Amniotic stem cell (primary cell): Measurements from ENCODE around the gene TPM2.
A peak's percentile ranks its signal among the peaks of the same experiment; 100 is the strongest.

ENCODE experiments used
- DNase-seq: peaks from one replicate; lab custom pipeline; 2025; lab: John Stamatoyannopoulos, UW

Gene TPM2

GRCh38 chr9:35689542-35690293, at the start of gene TPM2:
Gene TPM2, minus strand, starts transcription at chr9:35689925. Its CDS starts 108 bp downstream, at chr9:35689817.
- DNase-seq: peak; percentile 81

- DNase-seq: no peak
Measured at GRCh38 chr9:35738924-35739323, 49.2 kb upstream of the TPM2 start.

GRCh38 chr9:35738186-35738585, 48.5 kb upstream of the TPM2 start:
- DNase-seq: no peak

- DNase-seq: no peak
Measured at GRCh38 chr9:35737143-35737542, 47.4 kb upstream of the TPM2 start.

- peak; percentile 56 for DNase-seq
Measured at GRCh38 chr9:35736201-35736633, 46.5 kb upstream of the TPM2 start.

- no peak for DNase-seq
Measured at GRCh38 chr9:35734096-35734495, 44.4 kb upstream of the TPM2 start.

GRCh38 chr9:35732800-35733541, 43.2 kb upstream of the TPM2 start:
- DNase-seq: peak; percentile 34

GRCh38 chr9:35732185-35732799, 42.6 kb upstream of the TPM2 start, which contains the start of the genes CREB3 and TLN1:
Gene CREB3, plus strand, starts transcription at chr9:35732666. Its CDS starts 107 bp downstream, at chr9:35732773.
Gene TLN1, minus strand, starts transcription at chr9:35732195. Its CDS starts 6,501 bp downstream, at chr9:35725694.
- DNase-seq: peak; percentile 97

- no peak for DNase-seq
Measured at GRCh38 chr9:35731415-35732184, 41.9 kb upstream of the TPM2 start.

GRCh38 chr9:35730486-35730854, 40.7 kb upstream of the TPM2 start:
- no peak for DNase-seq

- DNase-seq: peak; percentile 83
Measured at GRCh38 chr9:35729700-35730485, 40.2 kb upstream of the TPM2 start.

- DNase-seq: no peak
Measured at GRCh38 chr9:35729101-35729500, 39.4 kb upstream of the TPM2 start.

- DNase-seq: peak; percentile 62
Measured at GRCh38 chr9:35728041-35728971, 38.6 kb upstream of the TPM2 start.

GRCh38 chr9:35727676-35728040, 37.9 kb upstream of the TPM2 start:
- no peak for DNase-seq

GRCh38 chr9:35726931-35727330, 37.2 kb upstream of the TPM2 start:
- no peak for DNase-seq

- DNase-seq: no peak
Measured at GRCh38 chr9:35725362-35725761, 35.6 kb upstream of the TPM2 start.

GRCh38 chr9:35723908-35724307, 34.2 kb upstream of the TPM2 start:
- no peak for DNase-seq

GRCh38 chr9:35723426-35723825, 33.7 kb upstream of the TPM2 start:
- no peak for DNase-seq

- DNase-seq: no peak
Measured at GRCh38 chr9:35719546-35719945, 29.8 kb upstream of the TPM2 start.
